Keratinocyte (primary cell): Measurements from ENCODE around the gene SLC37A1.

Experiments
- EZH2 ChIP-seq: IDR thresholded peaks from one replicate; pipeline ENCODE4 v1.6.1; 2012; ENCODE audit warnings: inconsistent platforms, mild to moderate bottlenecking, low read length, moderate library complexity
- TF ChIP-seq, protein P1 (sequence below), 3 experiments: IDR thresholded peaks in 1 of 3; conservative IDR thresholded peaks in 1 of 3; optimal IDR thresholded peaks in 1 of 3; 2 replicates in 2 of 3; 3 replicates in 1 of 3; pipeline versions ENCODE3 to v1.5.1; 2011; ENCODE audit warnings: low read length in 3 of 3, mild to moderate bottlenecking in 3 of 3, moderate library complexity in 2 of 3, control low read depth in 1 of 3, inconsistent platforms in 1 of 3; ENCODE audit not compliant: insufficient read depth in 2 of 3; ENCODE audit errors: extremely low read depth in 1 of 3

DNA sequence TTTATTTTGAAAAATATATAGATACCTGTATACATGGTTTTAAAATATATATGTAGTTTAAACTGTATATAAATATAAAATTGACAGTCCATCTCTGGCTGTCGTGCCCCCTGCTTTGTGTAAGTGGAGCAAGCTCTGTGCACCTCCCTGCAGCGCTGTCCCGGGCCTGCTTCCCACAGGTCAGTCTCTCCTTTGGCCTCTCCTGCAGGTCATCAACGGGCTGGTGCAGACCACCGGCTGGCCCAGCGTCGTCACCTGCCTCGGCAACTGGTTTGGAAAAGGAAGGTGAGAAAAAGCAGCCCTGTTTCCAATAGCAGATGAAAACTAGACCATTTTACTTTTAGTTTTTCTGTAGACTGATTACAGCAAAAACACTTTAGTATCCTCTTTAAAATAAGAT lies 28.5 kb downstream of the SLC37A1 start:
- TF ChIP-seq, protein P1, sequence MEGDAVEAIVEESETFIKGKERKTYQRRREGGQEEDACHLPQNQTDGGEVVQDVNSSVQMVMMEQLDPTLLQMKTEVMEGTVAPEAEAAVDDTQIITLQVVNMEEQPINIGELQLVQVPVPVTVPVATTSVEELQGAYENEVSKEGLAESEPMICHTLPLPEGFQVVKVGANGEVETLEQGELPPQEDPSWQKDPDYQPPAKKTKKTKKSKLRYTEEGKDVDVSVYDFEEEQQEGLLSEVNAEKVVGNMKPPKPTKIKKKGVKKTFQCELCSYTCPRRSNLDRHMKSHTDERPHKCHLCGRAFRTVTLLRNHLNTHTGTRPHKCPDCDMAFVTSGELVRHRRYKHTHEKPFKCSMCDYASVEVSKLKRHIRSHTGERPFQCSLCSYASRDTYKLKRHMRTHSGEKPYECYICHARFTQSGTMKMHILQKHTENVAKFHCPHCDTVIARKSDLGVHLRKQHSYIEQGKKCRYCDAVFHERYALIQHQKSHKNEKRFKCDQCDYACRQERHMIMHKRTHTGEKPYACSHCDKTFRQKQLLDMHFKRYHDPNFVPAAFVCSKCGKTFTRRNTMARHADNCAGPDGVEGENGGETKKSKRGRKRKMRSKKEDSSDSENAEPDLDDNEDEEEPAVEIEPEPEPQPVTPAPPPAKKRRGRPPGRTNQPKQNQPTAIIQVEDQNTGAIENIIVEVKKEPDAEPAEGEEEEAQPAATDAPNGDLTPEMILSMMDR (optimal IDR thresholded peaks at IDR 0.05 in 1 of 3, IDR thresholded peaks at IDR 0.05 in 1 of 3, conservative IDR thresholded peaks at IDR 0.05 in 1 of 3; ENCODE audit: extremely low read depth in 1 of 3, insufficient read depth in 2 of 3, low read length in 3 of 3) = no peak
- no peak for TF ChIP-seq EZH2
